Body of pancreas (tissue), 4 donors: ENCODE data around the gene ARHGAP1. TPM values are rescaled to one million over a fixed set of nuclear protein-coding genes. Genes with fewer than 3 reads are reported as not detected.

Source experiments
- ATAC-seq: fragments of 150-250 bp; one replicate; pipeline ENCODE4 v1.9.1; 2016
- DNase-seq, 4 donors: peaks; one replicate each; pipeline ENCODE4 v3.0.0-alpha.2; 2019
- H3K27ac ChIP-seq, 4 donors: fragments of 200-600 bp; sonication (generic); 1 replicate in 3 of 4; 2 replicates in 1 of 4; pipeline versions ENCODE4 v1.5.1 to v1.6.1; 2016 to 2019; ENCODE audit warnings: mild to moderate bottlenecking in 1 of 4, mixed read lengths in 1 of 4, moderate library complexity in 1 of 4
- H3K27me3 ChIP-seq, 2 donors: fragments of 200-600 bp; sonication (generic); one replicate each; pipeline ENCODE4 v1.6.0; 2016; ENCODE audit warnings: mild to moderate bottlenecking in 1 of 2
- H3K36me3 ChIP-seq, 2 donors: fragments of 200-600 bp; sonication (generic); replicated peaks in 1 of 2; 2 replicates each; pipeline ENCODE4 v1.5.1; 2016; ENCODE audit warnings: low read depth in 2 of 2; ENCODE audit not compliant: insufficient read depth in 1 of 2
- H3K4me1 ChIP-seq: fragments of 200-600 bp; sonication (generic); one replicate; pipeline ENCODE4 v1.6.0; 2016
- H3K4me3 ChIP-seq, 2 donors: fragments of 200-600 bp; sonication (generic); 1 replicate in 1 of 2; 2 replicates in 1 of 2; pipeline ENCODE4 v1.5.1; 2016 to 2019
- H3K9me3 ChIP-seq, 3 donors: fragments of 200-600 bp; sonication (generic); 1 replicate in 2 of 3; 2 replicates in 1 of 3; pipeline ENCODE4 v1.5.1; 2016
- POLR2A ChIP-seq, 3 donors: fragments of 450-650 bp; IDR thresholded peaks; one replicate each; pipeline ENCODE4 v1.6.1; 2016; ENCODE audit warnings: antibody characterized with exemption in 3 of 3, mild to moderate bottlenecking in 2 of 3
- WGBS, 2 donors: methylation state at CpG; one replicate each; pipeline ENCODE4 v1.1.5; 2017; 5-methylcytosine and 5-hydroxymethylcytosine counted together
- intact Hi-C: fragments of 100-400 bp; cut with DNase I; formaldehyde crosslinking; loops from one replicate; pipeline ENCODE4 v1.15.1; 2023
- total RNA-seq, 2 donors: library from RNA; depleted of rRNA; stranded (reverse); fragments of >200 nt; gene quantifications; one replicate each; pipeline ENCODE4 v1.1.0, GENCODE V29; 2016
- TF ChIP-seq, protein P1 (sequence below), 7 experiments: fragments of 450-650 bp in 4 of 7; fragments of 200-600 bp in 3 of 7; sonication (generic) in 3 of 7; IDR thresholded peaks; one replicate each; pipeline ENCODE4 v1.5.1; 2016 to 2019; ENCODE audit warnings: antibody characterized with exemption in 7 of 7

ARHGAP1 gene
- total RNA-seq, 2 donors from 2014 or later, result 27.8 to 43.5 TPM

DNA sequence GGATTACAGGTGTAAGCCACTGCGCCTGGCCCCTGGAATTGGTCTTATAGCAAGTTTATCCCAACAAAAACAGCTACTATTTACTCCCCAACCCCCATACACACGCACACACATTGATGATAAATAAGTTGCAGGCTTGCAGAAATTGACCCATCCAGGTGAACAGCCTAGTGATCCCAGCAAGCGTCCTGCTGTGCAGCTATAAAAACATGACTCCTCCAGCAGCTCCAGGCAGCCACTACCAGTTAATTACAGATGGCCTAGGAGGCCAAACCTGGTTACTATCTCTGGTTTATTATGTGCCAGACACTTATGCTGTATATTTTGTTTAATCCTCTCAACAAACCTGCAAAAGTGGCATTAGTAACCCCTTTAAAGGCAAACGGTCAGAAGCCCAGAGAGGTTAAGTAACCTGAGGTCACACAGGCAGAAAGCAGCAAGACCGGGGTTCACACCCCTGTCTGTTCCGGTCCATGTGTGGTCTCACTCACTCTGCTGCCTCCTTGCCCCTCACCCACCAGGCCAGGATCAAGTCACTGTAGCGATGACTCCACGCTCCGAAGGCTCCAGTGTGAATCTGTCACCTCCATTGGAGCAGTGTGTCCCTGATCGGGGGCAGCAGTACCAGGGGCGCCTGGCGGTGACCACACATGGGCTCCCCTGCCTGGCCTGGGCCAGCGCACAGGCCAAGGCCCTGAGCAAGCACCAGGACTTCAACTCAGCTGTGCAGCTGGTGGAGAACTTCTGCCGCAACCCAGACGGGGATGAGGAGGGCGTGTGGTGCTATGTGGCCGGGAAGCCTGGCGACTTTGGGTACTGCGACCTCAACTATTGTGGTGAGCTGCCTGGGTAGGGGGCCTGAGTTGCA is 25.2 kb upstream of the ARHGAP1 start:
- DNase-seq (no peak), ATAC-seq (no peak)
- H3K27ac ChIP-seq, result no peak overlapping the region
- no peaks in the 10 kb centered on the region for H3K9me3 ChIP-seq
- H3K27me3 ChIP-seq, result no peaks in the 10 kb centered on the region
- no peak overlapping the region for H3K4me3 ChIP-seq
- TF ChIP-seq POLR2A (IDR thresholded peaks at IDR 0.05), result no peak
- TF ChIP-seq, protein P1, sequence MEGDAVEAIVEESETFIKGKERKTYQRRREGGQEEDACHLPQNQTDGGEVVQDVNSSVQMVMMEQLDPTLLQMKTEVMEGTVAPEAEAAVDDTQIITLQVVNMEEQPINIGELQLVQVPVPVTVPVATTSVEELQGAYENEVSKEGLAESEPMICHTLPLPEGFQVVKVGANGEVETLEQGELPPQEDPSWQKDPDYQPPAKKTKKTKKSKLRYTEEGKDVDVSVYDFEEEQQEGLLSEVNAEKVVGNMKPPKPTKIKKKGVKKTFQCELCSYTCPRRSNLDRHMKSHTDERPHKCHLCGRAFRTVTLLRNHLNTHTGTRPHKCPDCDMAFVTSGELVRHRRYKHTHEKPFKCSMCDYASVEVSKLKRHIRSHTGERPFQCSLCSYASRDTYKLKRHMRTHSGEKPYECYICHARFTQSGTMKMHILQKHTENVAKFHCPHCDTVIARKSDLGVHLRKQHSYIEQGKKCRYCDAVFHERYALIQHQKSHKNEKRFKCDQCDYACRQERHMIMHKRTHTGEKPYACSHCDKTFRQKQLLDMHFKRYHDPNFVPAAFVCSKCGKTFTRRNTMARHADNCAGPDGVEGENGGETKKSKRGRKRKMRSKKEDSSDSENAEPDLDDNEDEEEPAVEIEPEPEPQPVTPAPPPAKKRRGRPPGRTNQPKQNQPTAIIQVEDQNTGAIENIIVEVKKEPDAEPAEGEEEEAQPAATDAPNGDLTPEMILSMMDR (IDR thresholded peaks at IDR 0.05), result no peak
- intact Hi-C loops, result no loop called here
- no peaks in the 10 kb centered on the region for H3K4me1 ChIP-seq
- 84 to 86% methylated on average over 5 to 19 of the region's 19 CpGs for WGBS, 2 donors
- no peaks in the 10 kb centered on the region for H3K36me3 ChIP-seq

DNA sequence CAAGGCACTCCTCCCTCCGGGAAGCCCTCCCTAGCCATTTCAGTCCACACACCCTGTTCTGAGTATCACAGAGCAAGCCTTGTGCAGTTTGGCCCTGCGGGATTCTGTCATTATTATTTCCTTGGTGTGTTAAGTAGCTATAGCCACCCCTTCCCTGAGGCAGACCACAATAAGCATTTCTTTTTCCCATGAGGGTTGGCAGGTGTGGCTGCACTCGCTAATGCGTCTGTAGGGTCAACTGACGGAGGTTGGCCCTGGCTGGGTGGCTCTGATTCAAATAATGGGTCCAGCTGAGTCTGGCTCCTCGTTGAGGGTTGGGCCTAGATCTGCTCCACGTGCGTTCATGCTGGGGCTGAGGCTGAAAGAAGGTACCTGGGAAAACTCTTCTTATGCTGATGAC is 23.7 kb upstream of the ARHGAP1 start:
- H3K9me3 ChIP-seq, result no peaks in the 10 kb centered on the region
- H3K4me3 ChIP-seq, result no peak overlapping the region
- no peak for ATAC-seq
- H3K27ac ChIP-seq, result no peak overlapping the region
- H3K36me3 ChIP-seq, result no peaks in the 10 kb centered on the region
- DNase-seq, result no peak
- TF ChIP-seq POLR2A (IDR thresholded peaks at IDR 0.05), result no peak
- TF ChIP-seq, protein P1 (IDR thresholded peaks at IDR 0.05), result no peak
- H3K27me3 ChIP-seq, result no peaks in the 10 kb centered on the region
- intact Hi-C loops, result no loop called here
- 66 to 68% methylated on average over 8 of the region's 8 CpGs for WGBS, 2 donors
- no peaks in the 10 kb centered on the region for H3K4me1 ChIP-seq

DNA sequence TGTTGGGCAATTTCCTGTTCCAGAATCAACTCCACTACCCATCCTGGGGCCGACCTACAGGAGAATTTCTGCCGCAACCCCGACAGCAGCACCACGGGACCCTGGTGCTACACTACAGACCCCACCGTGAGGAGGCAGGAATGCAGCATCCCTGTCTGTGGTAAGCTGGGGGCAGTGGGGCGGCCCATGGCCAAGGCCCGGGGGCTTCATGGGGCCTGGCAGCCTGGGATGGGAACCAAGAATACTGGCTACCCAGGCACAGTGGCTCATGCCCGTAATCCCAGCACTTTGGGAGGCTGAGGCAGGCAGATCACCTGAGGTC is 22.9 kb upstream of the ARHGAP1 start:
- DNase-seq (no peak), ATAC-seq (no peak)
- intact Hi-C loops, result no loop called here
- 81 to 93% methylated on average over 5 to 8 of the region's 8 CpGs for WGBS, 2 donors
- Histone ChIP-seq H3K27ac (no peak overlapping the region), H3K9me3 (no peaks in the 10 kb centered on the region), H3K27me3 (no peaks in the 10 kb centered on the region), H3K4me3 (no peak overlapping the region), H3K36me3 (no peaks in the 10 kb centered on the region), H3K4me1 (peaks cover 3% of the 10 kb centered on the region)
- no peak for TF ChIP-seq POLR2A (IDR thresholded peaks at IDR 0.05)
- TF ChIP-seq, protein P1 (IDR thresholded peaks at IDR 0.05), result no peak

GRCh38 chr11:46722566-46723358 is 22.3 kb upstream of the ARHGAP1 start:
- 89 to 91% methylated on average over 9 to 11 of the region's 11 CpGs for WGBS, 2 donors
- Histone ChIP-seq H3K4me1 (peaks cover 8% of the 10 kb centered on the region), H3K4me3 (no peak overlapping the region), H3K36me3 (no peaks in the 10 kb centered on the region), H3K27me3 (no peaks in the 10 kb centered on the region), H3K9me3 (no peaks in the 10 kb centered on the region), H3K27ac (no peak overlapping the region)
- TF ChIP-seq POLR2A (IDR thresholded peaks at IDR 0.05), result no peak
- TF ChIP-seq, protein P1 (IDR thresholded peaks at IDR 0.05), result no peak
- DNase-seq (no peak), ATAC-seq (no peak)
- intact Hi-C loops, result no loop called here
